ENCODE results near the gene DLG1.
"Not testable (repeated sequence)": the region's sequence is repeated elsewhere in the genome, so short reads cannot be mapped to it uniquely, and the experiment has no call there.

The DLG1 gene

DNA sequence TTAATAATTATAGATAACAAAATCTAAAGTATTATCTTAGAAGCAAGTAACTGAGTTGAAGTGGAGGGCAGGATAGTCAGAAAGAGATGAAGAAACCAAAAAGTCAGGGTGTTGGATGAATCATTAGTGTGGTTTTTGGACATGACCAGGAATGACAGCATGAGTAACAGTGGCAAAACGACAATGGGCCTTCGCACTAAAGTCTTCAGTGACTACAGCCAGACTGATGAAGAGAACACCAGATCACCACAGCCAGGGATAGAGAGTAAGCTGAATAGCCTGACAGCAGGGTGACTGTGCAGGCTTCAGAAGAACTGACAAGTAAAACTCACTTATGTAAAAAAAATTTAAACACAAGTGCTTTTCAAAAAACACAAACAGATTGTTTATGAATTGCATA is 172.8 kb downstream of the DLG1 start:
- in situ Hi-C loops (cut with MboI; ENCODE audit: low sequenced_read_pairs) = no loop called here

DNA sequence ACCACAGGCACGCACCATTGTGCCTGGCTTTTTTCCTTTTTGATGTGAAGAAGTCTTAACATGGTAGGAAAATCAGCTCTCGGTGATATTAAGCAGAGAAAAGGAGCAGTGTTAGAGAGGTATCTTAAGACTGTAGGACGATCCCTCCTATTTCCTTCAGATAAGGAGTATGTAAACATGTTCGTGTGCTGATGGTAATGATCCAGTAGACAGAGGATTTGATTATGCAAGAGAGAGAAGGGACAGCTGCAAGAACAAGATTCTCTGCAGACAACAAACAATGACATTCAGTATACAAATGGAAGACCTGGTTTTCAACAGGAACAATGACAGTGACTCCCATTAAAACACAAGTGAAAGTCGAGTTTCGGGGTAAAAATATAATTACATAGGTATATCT is 173.7 kb downstream of the DLG1 start:
- in situ Hi-C loops (cut with MboI; ENCODE audit: low sequenced_read_pairs) = no loop called here

DNA sequence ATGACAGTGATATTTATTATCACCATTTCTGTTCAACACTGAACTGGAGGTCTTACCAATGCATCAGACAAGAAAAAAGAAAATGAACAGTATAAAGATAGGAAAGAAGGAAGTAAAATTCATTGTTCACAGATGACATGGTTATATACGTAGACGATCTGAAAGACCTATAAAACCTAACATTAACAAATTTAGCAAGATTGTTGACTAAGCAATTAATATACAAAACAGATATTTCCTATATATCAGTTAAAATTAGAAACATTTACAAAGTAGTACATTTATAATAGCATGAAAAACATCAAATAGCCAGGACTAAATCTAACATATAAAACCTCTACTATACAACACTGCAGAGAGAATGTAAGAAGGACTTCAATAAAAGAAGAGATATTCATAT is 176.0 kb downstream of the DLG1 start:
- in situ Hi-C loops (cut with MboI; ENCODE audit: low sequenced_read_pairs) = no loop called here

DNA sequence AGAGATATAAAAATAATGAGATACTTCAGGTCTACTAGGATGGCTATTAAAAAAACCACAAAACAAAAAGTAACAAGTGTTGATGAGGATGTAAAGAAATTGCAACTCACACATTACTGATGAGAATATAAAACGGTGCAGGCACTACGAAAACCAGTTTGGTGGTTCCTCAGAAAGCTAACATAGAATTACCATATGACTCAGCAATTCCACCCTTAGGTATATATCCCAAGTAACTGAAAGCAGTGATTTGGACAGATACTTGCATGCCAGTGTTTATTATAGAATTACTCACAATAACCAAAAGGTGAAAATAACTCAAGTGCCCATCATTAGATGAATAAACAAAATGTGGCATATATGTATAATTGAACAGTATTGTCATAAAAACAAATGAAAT is 181.3 kb downstream of the DLG1 start:
- in situ Hi-C loops (cut with MboI; ENCODE audit: low sequenced_read_pairs) = no loop called here

DNA sequence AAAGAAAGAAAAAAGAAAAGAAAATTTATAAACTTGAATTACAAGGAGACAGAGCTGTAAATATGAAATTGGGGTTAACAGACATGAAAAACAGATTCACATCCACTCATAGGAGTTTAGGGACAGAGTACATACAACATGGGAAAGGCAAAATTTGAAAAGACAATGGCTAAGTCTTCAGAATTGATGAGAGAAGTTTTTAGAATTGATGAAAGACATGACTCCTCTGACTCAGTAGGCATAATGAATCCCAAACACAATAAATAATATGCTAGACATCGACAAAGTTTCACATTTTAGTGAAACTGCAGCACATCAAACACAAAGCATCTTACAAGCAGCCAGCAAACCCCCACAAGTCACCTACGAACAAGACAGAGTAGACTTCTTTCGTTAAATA is 184.4 kb downstream of the DLG1 start:
- in situ Hi-C loops (cut with MboI; ENCODE audit: low sequenced_read_pairs) = no loop called here

DNA sequence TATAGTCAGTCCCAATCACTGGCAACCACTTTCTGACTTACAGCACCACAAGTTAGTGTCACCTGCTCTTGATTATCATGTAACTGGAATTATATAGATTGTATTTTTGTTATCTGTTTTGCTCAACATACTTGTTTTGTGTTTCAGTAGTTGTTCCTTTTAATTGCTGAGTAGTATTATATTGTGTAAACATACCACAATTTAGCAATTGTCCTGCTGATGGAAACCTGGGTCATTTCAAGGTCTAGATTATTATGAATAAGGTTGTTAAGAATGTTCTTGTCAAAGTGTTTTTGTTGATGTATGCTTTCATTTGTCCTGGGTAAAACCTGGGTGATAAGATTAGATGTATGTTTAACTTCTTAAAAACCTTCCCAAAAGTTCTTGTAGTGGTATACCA is 186.7 kb downstream of the DLG1 start:
- in situ Hi-C loops (cut with MboI; ENCODE audit: low sequenced_read_pairs) = no loop called here

DNA sequence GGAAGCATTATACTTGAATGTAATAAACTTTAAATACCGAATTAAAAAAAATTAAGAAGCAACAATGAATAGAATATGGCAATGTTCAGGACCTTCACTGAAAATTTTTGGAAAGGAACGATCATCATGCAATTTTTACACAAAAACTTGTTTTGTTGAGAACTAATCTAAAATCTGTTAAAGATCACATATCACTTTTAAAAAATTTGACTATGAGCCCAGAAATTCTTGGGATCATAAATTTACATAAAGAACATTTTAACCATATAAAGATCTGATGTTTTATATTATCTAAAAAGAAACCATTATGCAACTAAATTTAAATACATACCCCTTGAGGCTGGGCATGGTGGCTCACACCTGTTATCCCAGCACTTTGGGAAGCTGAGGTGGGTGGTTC is 192.6 kb downstream of the DLG1 start:
- in situ Hi-C loops (cut with MboI; ENCODE audit: low sequenced_read_pairs) = no loop called here

DNA sequence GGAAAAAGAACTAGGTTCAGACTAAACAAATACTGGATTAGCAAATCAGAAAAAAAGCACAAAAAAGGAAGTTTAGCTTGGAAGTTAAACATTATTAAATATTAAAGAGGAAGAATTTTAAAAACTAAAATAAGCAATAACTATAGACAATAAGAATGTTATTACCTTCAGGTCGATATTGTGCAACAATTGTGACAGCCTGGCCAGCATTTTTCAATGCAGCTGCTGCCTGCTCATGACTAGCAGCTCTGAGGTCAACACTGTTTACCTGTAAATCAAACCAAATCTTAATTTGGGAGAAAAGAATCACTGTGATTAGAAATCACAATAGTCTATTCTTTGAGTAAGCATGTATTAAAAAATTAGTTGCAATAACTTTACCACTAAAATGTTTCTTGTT is 193.7 kb downstream of the DLG1 start:
- in situ Hi-C loops (cut with MboI; ENCODE audit: low sequenced_read_pairs) = no loop called here

DNA sequence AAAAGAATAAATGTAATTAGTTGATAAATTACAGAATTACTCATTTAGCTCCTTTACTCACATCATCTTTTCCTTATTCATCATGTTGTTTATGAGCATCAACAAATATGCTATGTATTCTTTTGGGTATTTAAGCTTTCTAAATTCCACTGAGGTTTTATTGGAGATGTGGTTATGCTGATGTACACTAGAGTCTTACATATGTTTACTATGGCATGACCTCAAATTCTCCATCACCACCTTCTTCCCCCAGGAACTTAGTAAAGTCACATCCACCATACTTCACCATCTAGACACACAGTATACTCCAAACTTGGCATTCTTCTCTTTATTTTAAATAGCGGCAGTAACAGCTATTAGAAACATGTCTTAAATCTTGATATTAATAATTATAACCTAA is 194.6 kb downstream of the DLG1 start:
- in situ Hi-C loops (cut with MboI; ENCODE audit: low sequenced_read_pairs) = no loop called here

DNA sequence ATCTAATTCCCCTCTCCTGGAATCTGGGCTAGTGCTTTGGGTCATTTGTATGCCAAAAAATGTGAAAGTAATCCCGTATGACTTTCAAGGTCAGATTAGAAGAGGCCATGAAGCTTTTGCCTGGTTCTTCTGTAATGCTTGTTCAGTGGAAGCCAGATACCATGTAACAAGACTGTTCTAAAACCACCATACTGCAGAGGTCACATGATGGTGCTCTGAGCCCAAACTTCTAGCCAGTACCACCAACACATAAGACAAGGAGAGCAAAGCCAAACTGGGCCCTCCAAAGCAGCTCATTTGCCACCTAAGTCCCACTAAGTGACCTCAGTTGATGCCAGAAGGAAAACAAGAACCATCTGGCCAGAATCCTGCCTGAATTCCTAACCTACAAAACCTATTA is 204.5 kb downstream of the DLG1 start:
- in situ Hi-C loops (cut with MboI; ENCODE audit: low sequenced_read_pairs) = no loop called here

DNA sequence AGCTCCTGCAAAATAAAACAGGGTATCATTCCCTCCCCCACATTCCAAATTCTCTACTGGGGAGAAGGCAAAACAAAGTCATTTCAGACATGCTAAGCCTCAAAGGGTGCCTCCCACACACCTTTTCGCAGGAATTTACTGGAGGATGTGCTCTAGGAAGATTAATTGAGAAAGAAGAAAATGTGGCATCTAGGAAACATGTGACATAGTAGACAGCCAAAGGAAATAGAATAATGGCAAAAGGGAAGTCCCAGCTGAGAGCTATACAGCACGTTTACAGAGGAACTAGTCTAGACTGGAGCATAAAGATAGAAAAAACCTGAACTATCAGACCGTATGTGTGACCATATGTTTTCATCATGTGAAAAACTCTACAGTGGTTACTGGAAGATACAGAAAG is 210.0 kb downstream of the DLG1 start:
- in situ Hi-C loops (cut with MboI; ENCODE audit: low sequenced_read_pairs) = no loop called here

DNA sequence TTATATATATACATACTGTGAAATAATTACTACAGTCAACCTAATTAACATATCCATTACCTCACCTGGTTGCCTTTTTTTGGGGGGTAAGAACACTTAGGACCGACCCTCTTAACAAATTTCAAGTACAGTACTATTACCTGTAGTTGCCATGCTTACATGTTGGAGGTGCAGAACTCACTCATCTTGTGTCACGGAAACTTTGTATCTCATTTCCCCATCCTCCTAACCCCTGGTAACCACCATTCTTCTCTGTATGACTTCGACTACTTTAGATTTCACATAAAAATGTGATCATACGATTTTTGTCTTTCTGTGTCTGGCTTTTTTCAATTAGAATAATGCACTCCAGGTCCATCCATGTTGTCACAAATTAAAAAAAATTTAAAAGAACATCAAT is 213.3 kb downstream of the DLG1 start:
- in situ Hi-C loops (cut with MboI; ENCODE audit: low sequenced_read_pairs) = no loop called here

DNA sequence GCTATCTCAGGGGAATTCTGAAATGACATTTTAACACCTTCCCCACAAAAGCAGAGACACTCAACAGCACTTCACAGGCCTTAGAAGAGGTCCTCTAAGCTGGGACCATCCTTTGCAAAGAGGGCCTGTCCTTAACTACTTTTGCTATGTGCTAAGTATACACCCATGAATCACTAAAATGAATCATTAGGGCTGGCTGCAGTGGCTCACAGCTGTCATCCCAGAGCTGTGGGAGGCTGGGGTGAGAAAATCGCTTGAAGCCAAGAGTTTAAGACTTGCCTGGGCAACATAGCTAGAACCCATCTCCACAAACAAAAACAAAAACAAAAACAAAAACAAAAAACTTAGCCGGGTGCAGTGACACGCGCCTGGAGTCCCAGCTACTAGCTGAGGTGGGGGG is 214.9 kb downstream of the DLG1 start:
- in situ Hi-C loops (cut with MboI; ENCODE audit: low sequenced_read_pairs) = no loop called here

DNA sequence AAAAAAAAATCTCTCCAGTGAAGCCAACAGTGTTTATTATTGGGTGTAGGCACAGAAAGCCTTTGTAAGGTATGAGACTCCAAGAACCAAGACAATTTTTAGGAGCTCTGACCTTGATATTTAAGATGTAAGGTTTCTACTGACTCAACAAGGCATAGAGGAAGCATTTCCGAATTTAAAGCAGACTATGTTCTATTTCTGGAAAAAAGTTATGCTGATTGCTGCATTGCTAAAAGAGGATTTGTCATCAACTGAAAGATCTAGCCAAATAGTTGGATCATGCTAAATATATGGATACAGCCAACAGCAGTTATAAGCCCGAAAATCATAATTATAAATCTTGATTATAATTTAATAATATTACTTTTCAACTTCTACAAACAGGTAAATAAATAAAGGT is 215.5 kb downstream of the DLG1 start:
- in situ Hi-C loops (cut with MboI; ENCODE audit: low sequenced_read_pairs) = no loop called here

DNA sequence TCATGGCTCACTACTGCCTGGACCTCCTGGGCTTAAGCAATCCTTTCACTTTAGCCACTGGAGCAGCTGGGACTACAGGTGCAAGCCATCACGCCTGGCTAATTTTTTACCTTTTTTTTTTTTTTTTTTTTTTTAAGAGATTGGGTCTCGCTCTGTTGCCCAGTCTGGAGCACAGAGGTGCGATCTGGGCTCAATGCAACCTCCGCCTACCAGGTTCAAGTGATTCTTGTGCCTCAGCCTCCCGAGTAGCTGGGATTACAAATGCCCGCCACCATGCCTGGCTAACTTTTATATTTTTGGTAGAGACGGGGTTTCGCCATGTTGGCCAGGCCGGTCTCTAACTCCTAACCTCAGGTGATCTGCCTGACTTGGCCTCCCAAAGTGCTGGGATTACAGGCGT is 218.1 kb downstream of the DLG1 start:
- in situ Hi-C loops (cut with MboI; ENCODE audit: low sequenced_read_pairs) = no loop called here

DNA sequence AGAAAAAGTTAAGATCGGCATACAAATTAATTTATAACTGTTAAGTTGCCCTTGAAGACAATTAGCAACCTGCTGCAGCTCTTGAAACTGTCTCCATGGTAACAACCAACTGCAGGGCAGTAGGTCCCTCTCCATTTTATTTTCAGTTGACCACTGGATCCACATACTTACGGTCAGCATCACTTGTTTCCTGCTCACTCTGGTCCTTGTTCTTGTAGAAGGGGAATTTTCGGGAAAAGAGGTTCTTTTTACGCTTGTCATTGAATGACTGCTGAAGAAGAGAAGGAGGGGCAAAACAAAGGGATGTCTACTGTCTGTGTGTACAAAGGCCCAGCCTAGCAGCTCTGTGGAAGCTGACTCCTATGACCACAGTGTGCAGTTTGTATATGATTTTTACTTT is 222.0 kb downstream of the DLG1 start:
- in situ Hi-C loops (cut with MboI; ENCODE audit: low sequenced_read_pairs) = no loop called here

DNA sequence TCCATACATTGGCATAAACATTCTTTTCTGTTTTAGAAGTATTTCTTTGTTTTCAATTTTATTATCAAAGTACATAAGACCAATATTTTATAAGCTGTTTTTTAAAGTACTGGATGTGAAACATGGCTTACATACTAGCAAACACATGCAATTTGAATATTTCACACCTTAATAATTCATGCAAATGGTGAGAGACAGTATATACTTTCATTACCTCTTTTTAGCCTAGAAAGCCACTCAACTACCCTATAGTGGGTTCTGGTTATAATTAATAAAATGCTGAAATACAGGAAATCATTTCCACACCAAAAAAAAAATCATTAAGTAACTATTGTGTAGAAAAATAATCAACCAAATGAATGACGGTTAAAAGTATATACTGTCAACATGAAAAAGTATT is 230.3 kb downstream of the DLG1 start:
- in situ Hi-C loops (cut with MboI; ENCODE audit: low sequenced_read_pairs) = no loop called here

DNA sequence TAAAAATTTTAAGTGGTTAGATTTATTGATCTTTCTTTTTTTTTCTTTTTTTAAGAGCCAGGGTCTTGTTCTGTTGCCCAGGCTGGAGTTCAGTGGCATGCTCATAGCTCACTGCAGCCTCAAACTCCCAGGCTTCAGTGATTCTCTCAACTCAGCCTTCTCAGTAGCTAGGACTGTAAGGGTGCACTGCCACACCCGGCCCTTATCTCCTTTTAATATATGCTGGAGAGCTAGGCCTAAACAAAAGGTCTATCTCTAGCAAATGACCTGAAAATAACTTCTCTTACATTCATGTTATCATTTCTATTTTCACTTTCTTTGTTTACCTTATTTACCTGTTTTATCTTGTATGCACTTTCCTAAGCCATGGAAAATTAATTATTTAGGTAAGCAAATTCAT is 233.6 kb downstream of the DLG1 start:
- in situ Hi-C loops (cut with MboI; ENCODE audit: low sequenced_read_pairs) = no loop called here

DNA sequence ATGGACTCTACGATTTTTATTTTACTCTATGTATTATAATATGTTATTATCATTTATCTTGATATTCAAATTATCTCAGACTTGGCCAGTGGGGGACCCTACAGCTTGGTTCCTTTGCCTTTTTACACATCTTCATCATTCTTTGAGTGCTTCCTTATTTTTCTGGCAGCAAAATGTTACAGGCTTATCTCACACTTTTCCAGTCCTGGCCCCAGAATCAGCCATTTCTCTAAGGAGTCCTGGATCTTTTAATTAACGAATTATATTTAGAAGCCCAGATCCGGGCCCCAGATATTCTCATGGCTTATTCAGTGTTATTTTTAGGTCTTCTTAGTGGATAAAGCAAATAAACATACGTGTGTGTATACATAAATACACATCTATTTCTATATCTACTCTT is 236.0 kb downstream of the DLG1 start:
- in situ Hi-C loops (cut with MboI; ENCODE audit: low sequenced_read_pairs) = no loop called here

DNA sequence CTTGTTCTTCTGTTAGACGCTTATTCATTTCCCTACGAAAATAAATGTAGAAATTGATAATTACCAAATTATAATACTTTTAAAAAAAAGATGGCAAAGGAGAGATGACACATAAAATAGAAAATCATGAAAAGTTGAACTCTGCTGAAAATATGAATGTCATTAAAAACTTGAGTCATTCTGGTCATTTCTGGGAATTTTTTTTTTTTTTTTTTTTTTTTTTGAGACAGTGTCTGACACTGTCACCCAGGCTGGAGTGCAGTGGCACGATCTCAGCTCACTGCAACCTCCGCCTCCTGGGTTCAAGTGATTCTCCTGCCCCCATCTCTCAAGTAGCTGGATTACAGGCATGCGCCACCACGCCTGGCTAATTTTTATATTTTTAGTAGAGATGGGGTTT is 246.8 kb downstream of the DLG1 start:
- in situ Hi-C loops (cut with MboI; ENCODE audit: low sequenced_read_pairs) = not testable (repeated sequence)

DNA sequence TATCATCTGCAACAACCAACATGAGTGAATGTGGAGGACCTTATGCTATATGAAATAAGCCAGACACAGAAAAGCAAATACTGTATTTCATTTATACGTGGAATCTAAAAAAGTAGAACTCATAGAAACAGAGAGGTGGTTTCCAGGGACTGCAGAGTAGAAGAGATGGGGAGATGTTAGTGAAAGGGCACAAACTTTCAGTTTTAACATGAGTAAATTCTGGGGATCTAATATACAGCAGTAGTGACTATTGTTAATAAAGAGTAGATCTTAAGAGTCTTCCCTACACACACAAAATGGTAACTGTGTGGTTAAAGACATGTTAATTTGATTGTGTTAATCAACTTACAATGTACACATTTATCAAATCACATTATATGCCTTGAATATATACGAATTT is 247.9 kb downstream of the DLG1 start:
- in situ Hi-C loops (cut with MboI; ENCODE audit: low sequenced_read_pairs) = no loop called here

DNA sequence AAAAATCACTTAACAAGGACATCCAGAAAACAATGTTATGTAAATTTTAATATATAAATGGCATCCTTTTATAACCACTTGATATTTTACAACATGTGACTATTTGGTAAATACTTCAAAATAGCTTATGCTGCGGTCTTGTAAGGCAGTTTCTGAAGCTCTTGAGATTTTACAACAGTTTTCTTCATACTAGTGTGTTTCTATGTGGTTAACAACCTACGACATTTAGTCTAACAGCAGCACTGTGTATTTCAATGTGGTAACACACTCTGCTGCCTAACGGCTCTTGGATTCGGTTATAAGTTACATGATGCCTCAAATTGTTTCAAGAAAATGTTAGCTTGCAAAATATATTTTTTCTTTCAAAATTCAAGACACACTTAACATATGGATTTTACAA is 255.9 kb downstream of the DLG1 start:
- in situ Hi-C loops (cut with MboI; ENCODE audit: low sequenced_read_pairs) = no loop called here

DNA sequence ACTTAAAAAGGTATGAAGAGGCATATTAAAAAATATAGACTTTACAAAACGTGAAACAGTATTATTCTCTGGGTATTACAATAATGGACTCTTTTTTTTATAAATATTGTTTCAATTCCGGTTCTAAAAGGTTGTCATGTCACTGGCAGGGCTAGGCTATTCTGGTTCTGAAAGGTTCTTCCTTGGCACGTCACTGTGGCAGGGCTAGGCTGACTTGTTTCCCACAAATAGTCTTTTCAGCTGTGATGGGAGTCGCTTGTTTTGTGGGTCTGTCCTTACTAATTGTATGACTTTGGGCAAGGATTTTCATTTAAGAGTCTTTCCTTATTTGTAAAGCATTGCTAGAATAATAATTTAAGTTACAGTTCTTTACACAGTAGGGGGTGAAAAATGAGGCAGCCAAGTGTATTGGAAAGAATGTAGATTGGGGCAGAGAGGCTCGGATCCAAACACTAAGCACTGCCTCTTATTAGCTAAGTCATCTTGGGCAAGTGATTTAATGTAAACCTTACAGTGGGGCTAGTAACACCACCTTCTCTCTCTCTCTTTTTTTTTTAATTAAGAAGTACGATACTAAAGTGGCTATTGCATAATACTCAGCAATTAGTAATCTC is 256.4 kb downstream of the DLG1 start:
- in situ Hi-C loops (cut with MboI; ENCODE audit: low sequenced_read_pairs) = no loop called here

DNA sequence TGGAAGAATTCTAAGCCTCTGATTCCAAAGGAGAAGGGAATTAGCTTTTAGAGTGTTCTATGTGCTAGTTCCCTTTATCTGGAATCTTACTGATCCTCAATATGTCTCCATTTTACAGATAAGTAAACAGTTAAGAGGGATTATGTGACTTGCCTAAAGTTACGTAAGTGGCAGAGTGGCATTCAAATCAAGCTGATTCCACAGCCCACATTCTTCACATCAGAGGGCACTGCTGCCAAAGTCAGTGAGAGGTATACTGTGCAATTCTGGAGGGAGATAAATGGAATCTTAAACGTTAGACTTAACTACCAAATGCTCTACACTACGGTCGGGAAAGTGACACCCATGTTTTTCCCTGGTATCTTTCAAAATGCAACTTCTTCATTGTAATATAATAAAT is 257.8 kb downstream of the DLG1 start:
- in situ Hi-C loops (cut with MboI; ENCODE audit: low sequenced_read_pairs) = no loop called here

Data from HL-60/S4 treated with retinoic acid at 250 ng/mL for 4 days and 3 days (cell line).